HL-60 (cell line): ENCODE results near the gene PAQR8.

Experiments
- DNase-seq, 2 experiments: peaks; one replicate each; pipeline ENCODE4 v3.0.0-alpha.2; 2010 to 2020; ENCODE audit warnings: low read depth in 1 of 2, low spot score in 1 of 2
- H3K27ac ChIP-seq: fragments of 250-450 bp; sonication (Bioruptor Pico); replicated peaks from 2 replicates; pipeline ENCODE4 v1.5.1; 2020; ENCODE audit warnings: mild to moderate bottlenecking, moderate library complexity
- H3K27me3 ChIP-seq: fragments of 250-450 bp; sonication (Bioruptor Pico); 2 replicates; pipeline ENCODE4 v1.5.1; 2021; ENCODE audit warnings: mild to moderate bottlenecking, moderate library complexity; ENCODE audit not compliant: insufficient read depth, poor library complexity, severe bottlenecking
- H3K4me3 ChIP-seq: replicated peaks from 2 replicates; pipeline ENCODE4 v1.5.1; 2011; ENCODE audit warnings: mild to moderate bottlenecking, control low read depth, low read length; ENCODE audit not compliant: insufficient read depth
- GABPA ChIP-seq: IDR thresholded peaks from 2 replicates; pipeline ENCODE4 v1.6.1; 2012; ENCODE audit warnings: low read depth
- POLR2AphosphoS5 ChIP-seq: IDR thresholded peaks from 2 replicates; pipeline ENCODE4 v1.6.1; 2012; ENCODE audit warnings: low read depth
- SPI1 ChIP-seq: IDR thresholded peaks from 2 replicates; pipeline ENCODE4 v1.6.1; 2012; ENCODE audit warnings: low read depth, mild to moderate bottlenecking, borderline replicate concordance
- TF ChIP-seq, protein P1 (sequence below): IDR thresholded peaks from 2 replicates; pipeline ENCODE4 v1.6.1; 2012; ENCODE audit warnings: low read depth; ENCODE audit not compliant: insufficient replicate concordance
- TF ChIP-seq, protein P2 (sequence below): IDR thresholded peaks from one replicate; pipeline ENCODE4 v1.5.1; 2011; ENCODE audit warnings: low read length, control low read depth, inconsistent platforms; ENCODE audit not compliant: insufficient read depth

Gene PAQR8

DNA sequence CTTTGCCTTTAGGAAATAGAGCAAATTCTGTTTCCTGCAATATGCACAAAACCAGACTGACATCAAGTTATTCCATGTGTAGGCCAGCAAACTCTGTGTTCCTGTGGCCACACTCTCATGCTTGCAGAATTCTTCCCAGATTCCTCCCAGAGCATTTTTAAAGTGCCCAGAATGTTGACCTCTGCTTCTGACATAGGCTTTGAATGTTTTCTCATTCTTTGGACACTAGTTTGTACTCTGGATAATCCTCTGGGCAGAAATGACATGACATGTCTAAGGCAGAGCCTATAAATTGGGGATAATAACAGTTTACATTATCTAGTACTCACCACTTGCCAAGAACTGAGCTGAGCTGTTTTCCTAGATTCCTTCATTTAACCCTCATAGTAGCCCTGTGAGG lies 49.0 kb downstream of the PAQR8 start:
- H3K27me3 ChIP-seq: no peaks in the 10 kb centered on the region
- H3K4me3 ChIP-seq: no peak overlapping the region
- no peak for TF ChIP-seq SPI1
- no peak for TF ChIP-seq POLR2AphosphoS5
- TF ChIP-seq GABPA: no peak
- TF ChIP-seq, protein P1, sequence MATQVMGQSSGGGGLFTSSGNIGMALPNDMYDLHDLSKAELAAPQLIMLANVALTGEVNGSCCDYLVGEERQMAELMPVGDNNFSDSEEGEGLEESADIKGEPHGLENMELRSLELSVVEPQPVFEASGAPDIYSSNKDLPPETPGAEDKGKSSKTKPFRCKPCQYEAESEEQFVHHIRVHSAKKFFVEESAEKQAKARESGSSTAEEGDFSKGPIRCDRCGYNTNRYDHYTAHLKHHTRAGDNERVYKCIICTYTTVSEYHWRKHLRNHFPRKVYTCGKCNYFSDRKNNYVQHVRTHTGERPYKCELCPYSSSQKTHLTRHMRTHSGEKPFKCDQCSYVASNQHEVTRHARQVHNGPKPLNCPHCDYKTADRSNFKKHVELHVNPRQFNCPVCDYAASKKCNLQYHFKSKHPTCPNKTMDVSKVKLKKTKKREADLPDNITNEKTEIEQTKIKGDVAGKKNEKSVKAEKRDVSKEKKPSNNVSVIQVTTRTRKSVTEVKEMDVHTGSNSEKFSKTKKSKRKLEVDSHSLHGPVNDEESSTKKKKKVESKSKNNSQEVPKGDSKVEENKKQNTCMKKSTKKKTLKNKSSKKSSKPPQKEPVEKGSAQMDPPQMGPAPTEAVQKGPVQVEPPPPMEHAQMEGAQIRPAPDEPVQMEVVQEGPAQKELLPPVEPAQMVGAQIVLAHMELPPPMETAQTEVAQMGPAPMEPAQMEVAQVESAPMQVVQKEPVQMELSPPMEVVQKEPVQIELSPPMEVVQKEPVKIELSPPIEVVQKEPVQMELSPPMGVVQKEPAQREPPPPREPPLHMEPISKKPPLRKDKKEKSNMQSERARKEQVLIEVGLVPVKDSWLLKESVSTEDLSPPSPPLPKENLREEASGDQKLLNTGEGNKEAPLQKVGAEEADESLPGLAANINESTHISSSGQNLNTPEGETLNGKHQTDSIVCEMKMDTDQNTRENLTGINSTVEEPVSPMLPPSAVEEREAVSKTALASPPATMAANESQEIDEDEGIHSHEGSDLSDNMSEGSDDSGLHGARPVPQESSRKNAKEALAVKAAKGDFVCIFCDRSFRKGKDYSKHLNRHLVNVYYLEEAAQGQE: no peak
- TF ChIP-seq, protein P2, sequence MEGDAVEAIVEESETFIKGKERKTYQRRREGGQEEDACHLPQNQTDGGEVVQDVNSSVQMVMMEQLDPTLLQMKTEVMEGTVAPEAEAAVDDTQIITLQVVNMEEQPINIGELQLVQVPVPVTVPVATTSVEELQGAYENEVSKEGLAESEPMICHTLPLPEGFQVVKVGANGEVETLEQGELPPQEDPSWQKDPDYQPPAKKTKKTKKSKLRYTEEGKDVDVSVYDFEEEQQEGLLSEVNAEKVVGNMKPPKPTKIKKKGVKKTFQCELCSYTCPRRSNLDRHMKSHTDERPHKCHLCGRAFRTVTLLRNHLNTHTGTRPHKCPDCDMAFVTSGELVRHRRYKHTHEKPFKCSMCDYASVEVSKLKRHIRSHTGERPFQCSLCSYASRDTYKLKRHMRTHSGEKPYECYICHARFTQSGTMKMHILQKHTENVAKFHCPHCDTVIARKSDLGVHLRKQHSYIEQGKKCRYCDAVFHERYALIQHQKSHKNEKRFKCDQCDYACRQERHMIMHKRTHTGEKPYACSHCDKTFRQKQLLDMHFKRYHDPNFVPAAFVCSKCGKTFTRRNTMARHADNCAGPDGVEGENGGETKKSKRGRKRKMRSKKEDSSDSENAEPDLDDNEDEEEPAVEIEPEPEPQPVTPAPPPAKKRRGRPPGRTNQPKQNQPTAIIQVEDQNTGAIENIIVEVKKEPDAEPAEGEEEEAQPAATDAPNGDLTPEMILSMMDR: no peak
- DNase-seq: no peak
- no peak overlapping the region for H3K27ac ChIP-seq

DNA sequence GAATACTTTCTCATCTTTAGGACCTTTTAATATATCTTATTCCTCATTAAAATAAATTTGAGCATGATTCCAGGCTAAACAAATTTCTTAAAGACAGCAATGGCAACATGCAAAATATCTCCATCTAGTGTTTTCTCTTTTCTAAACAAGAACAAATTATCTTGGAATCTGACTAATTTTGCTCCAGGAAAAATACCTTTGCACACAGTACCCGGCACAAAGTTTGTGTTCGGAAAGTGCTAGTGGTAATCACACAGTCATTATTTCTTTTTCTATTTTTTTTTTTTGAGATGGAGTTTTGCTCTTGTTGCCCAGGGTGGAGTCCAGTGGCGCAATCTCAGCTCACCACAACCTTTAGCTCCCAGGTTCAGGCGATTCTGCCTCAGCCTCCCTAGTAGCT lies 50.0 kb downstream of the PAQR8 start:
- Histone ChIP-seq H3K4me3 (no peak overlapping the region), H3K27me3 (no peaks in the 10 kb centered on the region), H3K27ac (no peak overlapping the region)
- no peak for TF ChIP-seq GABPA
- TF ChIP-seq SPI1: no peak
- no peak for TF ChIP-seq POLR2AphosphoS5
- TF ChIP-seq, protein P2: no peak
- TF ChIP-seq, protein P1: no peak
- DNase-seq: no peak

DNA sequence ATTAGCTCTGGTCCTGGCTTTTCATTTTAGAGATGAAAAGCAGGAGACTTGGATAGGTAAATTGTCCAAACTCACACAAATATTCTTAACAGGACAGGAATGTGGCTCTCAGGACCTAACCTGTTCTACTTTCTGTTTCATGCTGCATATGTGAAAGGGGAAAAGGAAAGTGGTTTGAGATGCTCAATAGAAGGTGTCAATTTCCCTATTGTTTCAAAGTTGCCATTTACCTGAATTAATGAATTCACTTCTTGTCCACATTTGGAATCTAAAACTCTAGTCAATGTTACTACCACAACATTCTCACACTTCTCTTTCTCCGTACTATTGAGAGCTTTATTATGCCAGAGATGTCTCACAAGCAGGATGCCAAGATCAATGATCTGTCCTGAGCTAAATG lies 53.4 kb downstream of the PAQR8 start:
- no peaks in the 10 kb centered on the region for H3K27me3 ChIP-seq
- no peak overlapping the region for H3K27ac ChIP-seq
- TF ChIP-seq SPI1: no peak
- TF ChIP-seq, protein P2: no peak
- TF ChIP-seq, protein P1: no peak
- TF ChIP-seq POLR2AphosphoS5: no peak
- TF ChIP-seq GABPA: no peak
- H3K4me3 ChIP-seq: no peak overlapping the region
- DNase-seq: no peak
